HG03066 (cell line): ENCODE results near the gene GNPTAB.
"Not testable (repeated sequence)": the region's sequence is repeated elsewhere in the genome, so short reads cannot be mapped to it uniquely, and the experiment has no call there.

Experiments used
- ATAC-seq: cut with Tn5 transposase; IDR thresholded peaks from one replicate; pipeline ENCODE4 v1.9.1; 2021; ENCODE audit warnings: low read depth; ENCODE audit not compliant: unreplicated experiment

Gene GNPTAB

DNA sequence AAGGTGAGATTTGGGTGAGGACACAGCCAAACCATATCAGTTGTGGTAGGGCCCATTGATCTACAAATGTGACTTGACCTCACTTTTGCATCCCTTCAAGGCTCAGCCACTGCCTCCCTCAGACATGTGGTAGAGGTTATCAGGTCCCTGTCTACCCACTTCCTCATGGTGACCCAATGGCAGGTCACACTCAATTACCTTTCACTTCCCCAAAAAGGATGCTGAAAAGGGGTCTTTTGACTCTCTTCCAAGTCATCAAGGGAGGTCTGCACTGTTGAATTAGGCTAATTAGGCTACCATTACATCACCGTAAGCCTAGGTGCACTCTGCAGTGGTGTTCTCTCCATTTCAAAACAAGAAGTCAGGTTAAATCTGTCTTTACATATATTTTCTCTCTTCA is 24.0 kb upstream of the GNPTAB start:
- ATAC-seq, result peak; percentile 38

DNA sequence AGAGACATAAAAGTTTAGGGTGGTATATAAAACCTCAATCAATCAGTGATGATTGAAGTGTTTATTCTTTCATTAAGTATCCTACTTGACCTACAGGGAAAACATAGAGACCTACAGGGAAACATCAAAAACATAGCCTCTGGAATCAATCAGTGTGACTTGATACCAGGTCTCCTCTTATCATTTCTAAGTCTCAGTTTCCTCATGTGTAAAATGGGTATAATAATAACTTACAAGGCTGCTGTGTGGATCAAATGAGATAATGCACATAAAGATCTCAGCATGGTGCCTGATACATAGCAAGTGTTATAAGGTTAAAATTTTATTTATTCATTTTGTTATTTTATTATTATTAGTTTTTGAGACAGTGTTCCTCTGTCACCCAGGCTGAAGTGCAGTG is 22.2 kb upstream of the GNPTAB start:
- ATAC-seq, result no peak

DNA sequence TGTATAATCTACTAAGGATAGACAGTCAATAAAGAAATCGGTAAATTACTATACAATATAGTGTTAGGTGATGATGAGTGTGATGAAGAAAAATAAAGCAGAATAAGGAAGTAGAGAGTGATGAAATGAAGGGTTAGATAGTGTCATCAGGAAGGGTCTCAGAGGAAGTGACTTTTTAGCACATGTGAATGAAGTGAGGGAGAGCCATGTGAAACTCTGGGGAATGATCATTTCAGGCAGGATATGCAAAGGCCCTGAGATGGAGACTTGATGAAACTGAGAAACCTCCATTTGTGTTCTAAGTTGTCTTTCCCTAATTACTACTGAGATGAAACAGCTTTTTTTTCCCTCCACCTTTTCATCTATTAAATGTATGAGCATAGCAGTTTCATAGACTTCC is 19.4 kb upstream of the GNPTAB start:
- no peak for ATAC-seq

DNA sequence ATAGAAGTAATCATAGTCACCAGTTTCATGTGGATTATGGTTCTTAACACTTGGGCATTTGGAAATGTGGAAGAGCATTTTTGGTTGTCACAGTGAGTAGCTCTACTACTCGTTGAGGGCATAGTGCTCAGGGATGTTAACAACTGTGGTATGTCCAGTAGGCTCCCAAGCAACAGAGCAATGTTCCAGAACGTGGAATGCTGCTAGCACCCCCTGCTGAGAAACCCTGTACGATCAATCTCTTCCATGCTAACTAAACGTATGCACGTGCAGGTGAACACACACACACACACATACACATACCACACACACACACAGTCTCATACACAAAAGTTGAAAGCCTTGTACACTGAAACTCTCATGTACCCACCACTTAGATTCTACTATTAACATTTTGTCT is 16.6 kb upstream of the GNPTAB start:
- ATAC-seq, result no peak

DNA sequence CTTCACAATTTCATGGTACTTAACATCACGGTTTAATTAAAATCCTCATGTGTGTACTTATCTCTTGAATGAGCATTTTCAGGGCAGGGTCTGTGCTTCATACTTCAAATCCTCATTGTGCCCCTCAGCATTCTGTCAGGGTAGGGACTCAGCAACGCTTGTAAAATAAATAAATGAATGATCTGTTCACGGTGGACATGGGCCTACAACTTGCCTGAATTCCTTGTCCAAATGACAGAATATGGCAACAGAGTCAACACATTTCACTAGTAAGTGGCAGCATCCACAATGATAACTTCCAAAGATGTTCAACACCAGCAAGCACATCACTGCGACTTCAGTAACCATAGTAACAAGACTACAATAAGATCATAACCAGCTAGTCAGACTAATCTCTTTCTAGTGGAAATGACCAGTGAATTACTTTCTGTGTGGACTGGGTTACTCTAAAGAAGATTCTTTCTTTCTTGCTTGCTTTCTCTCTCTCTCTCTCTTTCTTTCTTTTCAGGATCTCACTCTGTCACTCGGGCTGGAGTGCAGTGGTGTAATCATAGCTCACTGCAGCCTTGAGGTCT is 14.5 kb upstream of the GNPTAB start:
- no peak for ATAC-seq

DNA sequence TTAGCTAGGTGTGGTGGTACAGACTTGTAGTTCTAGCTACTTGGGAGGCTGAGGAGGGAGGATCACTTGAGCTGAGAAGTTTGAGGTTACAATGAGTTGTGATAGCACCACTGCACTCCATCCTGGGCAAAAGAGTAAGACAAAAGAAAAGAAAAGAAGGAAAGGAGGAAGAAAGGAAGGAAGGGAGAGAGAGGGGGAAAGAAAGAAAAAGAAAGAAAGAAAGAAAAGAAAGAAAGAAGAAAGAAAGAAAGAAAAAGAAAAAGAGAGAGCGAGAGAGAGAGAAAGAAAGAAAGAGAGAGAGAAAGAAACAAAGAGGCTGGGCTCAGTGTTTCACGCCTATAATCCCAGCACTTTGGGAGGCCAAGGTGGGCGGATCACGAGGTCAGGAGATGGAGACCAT is 10.3 kb upstream of the GNPTAB start:
- no peak for ATAC-seq

DNA sequence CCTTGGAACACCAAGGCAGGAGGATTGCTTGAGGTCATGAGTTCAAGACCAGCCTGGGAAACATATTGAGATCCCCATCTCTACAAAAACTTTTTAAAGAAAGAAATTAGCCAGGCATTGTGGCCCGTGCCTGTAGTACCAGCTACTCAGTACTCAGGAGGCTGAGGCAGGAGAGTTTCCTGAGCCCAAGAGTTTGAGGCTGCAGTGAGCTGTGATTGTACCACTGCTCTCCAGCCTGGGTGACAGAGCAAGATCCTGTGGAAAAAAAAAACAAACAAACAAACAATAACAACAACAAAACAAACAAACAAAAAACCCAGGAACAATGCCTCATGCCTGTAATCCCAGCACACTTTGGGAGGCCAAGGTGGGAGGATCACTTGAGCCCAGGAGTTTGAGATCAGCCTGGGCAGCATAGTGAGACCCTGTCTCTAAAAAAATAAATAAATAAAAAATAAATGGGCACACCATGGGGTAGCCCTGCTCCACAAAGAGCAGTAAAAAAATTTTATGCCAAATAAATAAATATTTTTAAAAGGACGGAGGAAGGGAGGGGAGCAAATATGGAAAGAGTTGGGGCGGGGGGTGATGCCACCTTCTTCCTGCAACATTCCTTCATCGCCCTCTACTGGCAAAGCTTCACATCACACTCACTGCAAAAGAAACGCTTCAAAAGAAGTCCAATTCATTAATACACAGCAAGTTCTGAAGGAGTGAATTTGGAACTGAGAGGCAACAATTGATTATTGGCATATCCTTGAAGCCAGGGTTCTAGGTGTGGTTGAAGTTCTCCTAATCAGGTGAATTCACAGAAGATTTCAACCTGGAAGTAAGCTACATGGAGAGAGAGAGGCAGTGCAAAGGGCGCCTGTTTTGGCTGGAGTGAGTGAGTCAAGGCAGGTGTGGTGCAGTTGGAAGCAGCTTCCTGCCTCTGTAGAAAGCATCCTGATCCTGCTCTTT is 8.8 kb upstream of the GNPTAB start:
- ATAC-seq, result peak; percentile 52

DNA sequence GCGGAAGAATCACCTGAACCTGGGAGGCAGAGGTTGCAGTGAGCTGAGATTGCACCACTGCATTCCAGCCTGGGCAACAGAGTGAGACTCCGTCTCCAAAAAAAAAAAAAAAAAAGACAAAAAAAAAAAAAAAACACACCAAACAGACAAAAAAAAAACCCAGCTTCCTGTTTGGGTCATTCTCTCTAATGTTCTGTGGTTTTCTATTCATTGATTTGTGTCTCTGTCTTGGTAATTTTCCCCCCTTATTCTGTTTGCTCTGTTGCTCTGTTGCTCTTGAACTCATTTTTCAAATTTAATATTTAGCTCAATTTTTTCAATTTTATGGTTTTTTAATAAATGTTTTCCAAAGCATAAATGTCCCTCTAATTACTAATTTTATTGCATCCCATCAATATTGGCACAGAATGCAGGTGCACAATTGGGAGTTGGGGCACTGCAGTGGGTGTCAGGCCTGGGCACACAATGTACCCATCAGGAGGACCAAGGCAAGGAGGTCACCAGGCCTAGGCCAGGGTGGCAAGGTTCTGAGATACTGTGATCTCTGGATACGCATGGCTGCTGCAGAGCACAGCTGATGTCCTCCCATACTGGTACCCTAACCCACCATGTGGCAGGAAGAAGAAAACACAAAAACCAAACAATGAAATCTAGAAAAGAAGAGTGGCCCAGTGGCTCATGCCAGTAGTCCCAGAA is 8.0 kb upstream of the GNPTAB start:
- peak; percentile 57 for ATAC-seq

DNA sequence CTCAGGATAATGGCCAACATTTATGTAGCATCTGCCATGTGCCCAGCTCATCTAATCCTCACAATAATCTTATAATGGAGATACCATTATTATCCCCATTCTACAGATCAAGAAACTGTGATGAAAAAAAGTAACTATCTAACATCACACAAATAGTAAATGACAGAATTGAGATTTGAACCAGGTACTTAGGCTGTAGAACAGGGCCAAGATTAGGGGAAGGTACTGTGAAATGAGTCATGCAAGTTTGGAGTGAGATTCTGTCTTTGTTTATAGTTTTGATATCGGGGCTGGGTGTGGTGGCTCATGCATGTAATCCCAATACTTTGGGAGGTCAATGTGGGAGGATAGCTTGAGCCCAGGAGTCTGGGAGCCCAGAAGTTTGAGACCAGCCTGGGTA is 1.3 kb upstream of the GNPTAB start:
- ATAC-seq, result no peak

DNA sequence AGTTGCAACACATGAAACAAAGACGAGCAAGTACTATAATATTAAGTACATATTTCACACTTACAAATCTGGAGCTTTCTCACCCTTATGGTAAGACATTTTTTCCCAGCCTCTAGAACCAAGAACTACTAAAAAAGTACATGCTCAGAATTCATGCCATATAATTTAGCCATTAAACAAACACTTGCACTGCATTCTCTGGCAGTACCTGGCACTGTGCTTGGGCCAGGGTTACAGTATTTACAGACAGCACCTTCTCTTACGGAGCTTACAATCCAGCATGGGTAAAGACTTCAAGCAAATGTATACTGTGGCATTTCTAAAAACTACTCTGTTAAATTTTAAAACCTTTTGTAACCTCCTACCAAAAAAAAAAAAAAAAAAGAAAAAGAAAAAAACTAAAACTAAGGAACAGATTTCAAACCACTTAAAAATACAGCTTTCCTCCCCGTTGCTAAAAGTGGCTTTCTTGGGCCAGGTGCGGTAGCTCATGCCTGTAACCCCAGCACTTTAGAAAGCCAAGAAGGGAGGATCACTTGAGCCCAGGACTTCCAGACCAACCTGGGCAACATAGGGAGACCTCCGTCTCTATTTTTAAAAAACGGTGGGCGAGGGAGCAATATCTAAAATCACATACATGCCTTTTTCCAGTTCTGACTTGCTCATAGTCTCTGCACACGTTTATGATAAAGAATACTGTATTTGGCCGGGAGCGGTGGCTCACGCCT is 956 bp downstream of the GNPTAB start:
- no peak for ATAC-seq

DNA sequence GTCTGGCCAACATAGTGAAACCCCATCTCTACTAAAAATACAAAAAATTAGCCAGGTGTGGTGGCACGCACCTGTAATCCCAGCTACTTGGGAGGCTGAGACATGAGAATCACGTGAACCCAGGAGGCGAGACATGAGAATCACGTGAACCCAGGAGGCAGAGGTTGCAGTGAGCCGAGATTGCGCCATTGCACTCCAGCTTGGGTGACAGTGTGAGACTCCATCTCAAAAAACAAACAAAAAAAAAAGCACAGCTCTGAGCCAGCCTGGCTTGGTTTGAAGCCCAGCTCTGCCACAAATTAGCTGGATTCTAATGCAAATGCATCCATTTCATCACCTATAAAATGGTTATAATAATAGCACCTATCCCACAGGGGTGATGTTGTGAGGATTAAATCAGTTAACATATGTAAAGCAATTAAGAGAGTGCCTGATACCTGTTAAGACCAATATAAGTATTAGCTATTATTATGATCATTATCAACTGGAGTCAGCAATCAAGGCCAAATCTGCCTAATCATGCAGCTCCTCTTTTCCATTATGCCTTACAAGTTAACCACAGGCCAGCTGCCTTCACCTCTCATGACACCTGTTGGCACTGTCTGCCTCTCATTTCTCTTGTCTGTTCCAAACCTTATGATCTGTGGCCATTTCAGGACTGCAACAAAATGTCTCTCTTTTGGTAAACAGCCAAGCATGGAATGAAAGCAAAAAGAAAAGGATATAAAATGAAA is 2.1 kb downstream of the GNPTAB start:
- no peak for ATAC-seq

DNA sequence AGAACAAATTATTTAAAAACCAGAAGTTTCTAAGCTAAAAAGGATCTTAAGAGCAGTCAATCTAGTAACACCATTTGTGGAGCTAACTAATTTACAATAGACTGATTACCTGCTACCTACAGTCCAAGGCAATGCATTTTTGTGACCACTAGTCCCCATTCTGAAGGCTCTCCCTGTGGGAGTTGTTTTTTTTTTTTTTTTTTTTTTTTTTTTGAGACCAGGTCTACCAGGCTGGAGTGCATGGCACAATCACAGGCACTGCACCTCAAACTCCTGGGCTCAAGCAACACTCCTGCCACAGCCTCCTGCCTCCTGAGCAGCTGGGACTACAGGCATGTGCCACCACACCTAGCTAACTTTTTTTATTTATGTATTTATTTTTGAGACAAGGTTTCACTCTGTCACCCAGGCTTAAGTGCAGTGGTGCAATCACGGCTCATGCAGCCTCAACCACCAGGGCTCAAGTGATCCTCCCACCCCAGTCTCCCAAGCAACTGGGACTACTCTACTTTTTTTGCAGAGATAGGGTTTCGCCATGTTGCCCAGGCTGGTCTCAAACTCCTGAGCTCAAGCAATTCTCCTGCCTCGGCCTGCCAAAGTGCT is 3.9 kb downstream of the GNPTAB start:
- ATAC-seq, result no peak

DNA sequence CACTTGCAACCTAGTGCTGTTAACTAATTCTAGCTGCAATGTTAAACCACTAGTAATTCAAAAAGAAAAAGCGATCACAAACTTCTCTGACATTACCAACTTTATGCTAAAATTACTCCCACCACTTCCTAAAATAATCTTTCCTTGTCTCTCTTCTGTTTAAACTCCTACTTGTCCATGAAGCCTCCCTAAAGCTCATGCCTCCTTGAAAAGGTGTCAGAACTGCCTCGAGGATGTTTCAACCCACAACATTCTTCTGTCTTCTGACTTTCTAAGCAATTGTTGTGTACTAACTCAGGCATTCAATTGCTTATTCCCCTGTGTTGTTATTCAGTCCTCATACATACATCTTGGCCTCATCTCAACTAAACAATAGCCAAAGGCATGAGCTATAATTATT is 5.9 kb downstream of the GNPTAB start:
- no peak for ATAC-seq

DNA sequence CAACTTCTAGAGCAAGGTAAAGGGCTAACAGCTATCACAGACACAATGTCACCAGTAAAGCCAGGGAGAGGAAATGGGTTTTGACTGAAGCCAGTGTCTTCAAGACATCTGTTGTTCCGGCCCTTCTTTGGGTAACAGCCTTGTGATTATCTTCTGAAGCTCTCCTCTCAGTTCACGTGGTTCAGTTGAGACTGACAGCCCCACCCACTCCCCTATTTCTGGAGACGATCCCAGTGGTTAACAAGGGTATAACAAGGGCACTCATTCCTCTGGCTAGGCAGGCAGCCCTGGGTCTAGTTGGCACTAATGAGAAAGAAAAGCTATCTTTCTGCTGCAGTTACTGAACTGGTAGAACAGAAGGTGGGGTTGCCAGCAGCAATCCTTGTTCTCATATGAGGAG is 6.9 kb downstream of the GNPTAB start:
- peak; percentile 75 for ATAC-seq

DNA sequence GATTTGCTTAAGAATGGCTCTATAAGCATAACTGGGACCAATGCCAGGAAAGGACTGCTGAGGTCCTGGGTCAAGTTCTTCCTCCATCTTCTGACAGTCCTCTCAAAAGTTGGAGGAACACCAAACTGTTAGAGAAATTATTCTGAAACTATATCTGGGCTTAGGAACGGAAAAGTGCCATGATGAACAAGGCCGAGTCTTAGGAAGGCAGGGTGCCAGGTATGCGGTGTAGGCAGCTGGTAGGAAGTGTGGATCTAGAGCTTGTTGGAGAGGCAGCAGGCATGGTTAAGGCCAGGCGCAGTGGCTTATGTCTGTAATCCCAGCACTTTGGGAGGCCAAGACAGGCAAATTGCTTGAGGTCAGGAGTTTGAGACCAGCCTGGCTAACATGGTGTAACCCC is 7.7 kb downstream of the GNPTAB start:
- ATAC-seq, result no peak

DNA sequence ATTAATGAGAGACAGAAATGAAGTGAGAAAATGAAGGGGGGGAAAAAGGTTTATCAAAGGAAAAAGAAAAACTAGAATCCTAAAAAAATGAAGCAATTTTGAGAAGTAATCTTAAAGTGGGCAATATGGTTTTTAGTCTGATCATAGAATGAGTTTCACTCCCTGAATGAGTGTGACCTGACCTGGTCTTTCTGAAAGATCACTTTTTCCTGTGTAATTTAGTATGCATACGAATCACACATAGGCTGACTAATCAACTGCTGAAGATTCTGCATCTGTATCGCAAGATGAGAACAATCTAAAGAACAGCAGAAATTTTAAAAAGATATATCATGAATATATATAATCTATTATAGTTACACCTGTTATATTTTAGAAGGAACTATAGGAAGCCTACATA is 11.3 kb downstream of the GNPTAB start:
- ATAC-seq, result peak; percentile 48

DNA sequence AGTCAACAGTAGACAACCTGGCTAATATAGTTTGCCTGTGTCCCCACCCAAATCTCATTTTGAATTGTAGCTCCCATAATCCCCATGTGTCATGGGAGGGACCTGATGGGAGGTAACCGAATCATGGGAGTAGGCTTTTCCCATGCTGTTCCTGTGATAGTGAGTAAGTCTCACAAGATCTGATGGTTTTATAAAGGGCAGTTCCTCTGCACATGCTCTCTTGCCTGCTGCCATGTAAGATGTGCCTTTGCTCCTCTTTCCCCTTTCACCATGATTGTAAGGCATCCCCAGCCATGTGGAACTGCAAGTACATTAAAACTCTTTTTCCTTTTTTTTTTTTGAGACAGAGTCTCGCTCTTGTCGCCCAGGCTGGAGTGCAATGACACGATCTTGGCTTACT is 12.1 kb downstream of the GNPTAB start:
- not testable (repeated sequence) for ATAC-seq

DNA sequence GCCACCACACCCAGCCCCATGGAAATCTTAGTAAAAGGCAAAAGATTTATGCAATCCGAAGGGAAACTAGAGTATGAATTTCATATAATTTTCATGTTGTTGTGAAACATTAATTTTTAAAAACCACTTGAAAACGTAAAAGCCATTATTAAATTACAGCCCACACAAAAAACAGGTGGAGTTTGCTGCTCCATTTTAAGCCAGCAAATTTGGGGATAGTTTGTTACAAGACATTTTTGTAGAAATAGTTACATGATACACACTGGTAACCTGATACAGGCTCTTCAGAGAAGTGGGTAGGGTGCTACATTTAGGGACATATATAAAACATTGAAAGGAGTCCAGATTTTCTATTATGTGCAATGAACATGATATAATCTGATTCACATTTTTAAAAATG is 17.6 kb downstream of the GNPTAB start:
- ATAC-seq, result no peak

DNA sequence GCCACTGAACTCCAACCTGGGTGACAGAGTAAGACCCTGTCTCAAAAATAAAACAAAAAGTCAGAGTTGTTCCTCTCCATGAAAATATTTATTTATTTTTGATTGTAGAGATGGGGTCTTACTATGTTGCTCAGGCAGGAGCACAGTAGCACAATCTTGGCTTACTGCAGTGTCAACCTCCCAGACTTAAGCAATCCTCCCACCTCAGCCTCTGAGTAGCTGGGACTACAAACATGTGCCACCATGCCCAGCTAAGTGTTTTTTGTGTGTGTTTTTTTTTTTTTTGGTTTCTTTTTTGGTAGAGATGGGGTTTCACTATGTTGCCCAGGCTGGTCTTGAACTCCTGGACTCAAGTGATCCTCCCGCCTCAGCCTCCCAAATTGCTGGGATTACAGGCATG is 18.0 kb downstream of the GNPTAB start:
- ATAC-seq, result not testable (repeated sequence)

DNA sequence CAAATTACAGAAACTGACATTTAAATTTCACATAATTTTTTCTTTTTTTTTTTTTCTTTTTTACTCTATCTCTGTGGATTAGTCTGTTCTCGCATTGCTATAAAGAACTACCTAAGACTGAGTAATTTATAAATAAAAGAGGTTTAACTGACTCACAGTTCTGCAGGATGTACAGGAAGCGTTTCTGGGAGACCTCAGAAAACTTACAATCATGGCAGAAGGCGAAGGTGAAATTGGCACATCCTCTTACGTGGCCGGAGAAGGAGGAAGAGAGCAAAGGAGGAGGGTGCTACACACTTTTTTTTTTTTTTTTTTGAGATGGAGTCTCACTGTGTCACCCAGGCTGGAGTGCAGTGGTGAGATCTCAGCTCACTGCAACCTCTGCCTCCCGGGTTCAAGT is 19.4 kb downstream of the GNPTAB start:
- not testable (repeated sequence) for ATAC-seq
